HG02884 (cell line): Measurements from ENCODE around the gene CDH12.
"Not testable (repeated sequence)": the region's sequence is repeated elsewhere in the genome, so short reads cannot be mapped to it uniquely, and the experiment has no call there.

Source experiments
- ATAC-seq: cut with Tn5 transposase; IDR thresholded peaks from one replicate; pipeline ENCODE4 v1.9.1; 2021; ENCODE audit warnings: mild to moderate bottlenecking, moderate library complexity; ENCODE audit not compliant: unreplicated experiment

CDH12 gene

GRCh38 chr5:22053195-22053594, 799.9 kb downstream of the CDH12 start:
- no peak for ATAC-seq

- ATAC-seq, result no peak
Observed at GRCh38 chr5:22051881-22052280, 801.3 kb downstream of the CDH12 start.

GRCh38 chr5:22050931-22051330, 802.2 kb downstream of the CDH12 start:
- ATAC-seq, result no peak

- no peak for ATAC-seq
Observed at GRCh38 chr5:22044229-22044628, 808.9 kb downstream of the CDH12 start.

- no peak for ATAC-seq
Observed at GRCh38 chr5:22036061-22036460, 817.1 kb downstream of the CDH12 start.

GRCh38 chr5:22033066-22033465, 820.1 kb downstream of the CDH12 start:
- ATAC-seq, result no peak

- ATAC-seq, result no peak
Observed at GRCh38 chr5:22023784-22024183, 829.4 kb downstream of the CDH12 start.

GRCh38 chr5:22012893-22013292, 840.3 kb downstream of the CDH12 start:
- ATAC-seq, result not testable (repeated sequence)

- ATAC-seq, result not testable (repeated sequence)
Observed at GRCh38 chr5:22010808-22011207, 842.3 kb downstream of the CDH12 start.

- not testable (repeated sequence) for ATAC-seq
Observed at GRCh38 chr5:22001097-22001496, 852.0 kb downstream of the CDH12 start.

GRCh38 chr5:21985799-21986198, 867.3 kb downstream of the CDH12 start:
- ATAC-seq, result not testable (repeated sequence)

GRCh38 chr5:21951571-21951970, 901.6 kb downstream of the CDH12 start:
- ATAC-seq, result not testable (repeated sequence)

- ATAC-seq, result no peak
Observed at GRCh38 chr5:21931116-21931515, 922.0 kb downstream of the CDH12 start.

GRCh38 chr5:21919414-21920022, 933.6 kb downstream of the CDH12 start:
- ATAC-seq, result peak; percentile 97

- ATAC-seq, result no peak
Observed at GRCh38 chr5:21918451-21918850, 934.7 kb downstream of the CDH12 start.

- no peak for ATAC-seq
Observed at GRCh38 chr5:21910731-21911130, 942.4 kb downstream of the CDH12 start.

- no peak for ATAC-seq
Observed at GRCh38 chr5:21895766-21896350, 957.3 kb downstream of the CDH12 start.

- no peak for ATAC-seq
Observed at GRCh38 chr5:21893161-21893560, 960.0 kb downstream of the CDH12 start.

- ATAC-seq, result no peak
Observed at GRCh38 chr5:21889581-21889980, 963.6 kb downstream of the CDH12 start.

GRCh38 chr5:21882074-21882745, 970.9 kb downstream of the CDH12 start:
- ATAC-seq, result no peak

- ATAC-seq, result no peak
Observed at GRCh38 chr5:21880164-21880563, 973.0 kb downstream of the CDH12 start.

GRCh38 chr5:21862986-21863385, 990.2 kb downstream of the CDH12 start:
- ATAC-seq, result no peak
